HG03097 (cell line): ENCODE data around the gene TMEM221.

Experiments used
- ATAC-seq: cut with Tn5 transposase; IDR thresholded peaks from one replicate; pipeline ENCODE4 v1.9.1; 2021; ENCODE audit not compliant: unreplicated experiment, low FRiP score

The TMEM221 gene

DNA sequence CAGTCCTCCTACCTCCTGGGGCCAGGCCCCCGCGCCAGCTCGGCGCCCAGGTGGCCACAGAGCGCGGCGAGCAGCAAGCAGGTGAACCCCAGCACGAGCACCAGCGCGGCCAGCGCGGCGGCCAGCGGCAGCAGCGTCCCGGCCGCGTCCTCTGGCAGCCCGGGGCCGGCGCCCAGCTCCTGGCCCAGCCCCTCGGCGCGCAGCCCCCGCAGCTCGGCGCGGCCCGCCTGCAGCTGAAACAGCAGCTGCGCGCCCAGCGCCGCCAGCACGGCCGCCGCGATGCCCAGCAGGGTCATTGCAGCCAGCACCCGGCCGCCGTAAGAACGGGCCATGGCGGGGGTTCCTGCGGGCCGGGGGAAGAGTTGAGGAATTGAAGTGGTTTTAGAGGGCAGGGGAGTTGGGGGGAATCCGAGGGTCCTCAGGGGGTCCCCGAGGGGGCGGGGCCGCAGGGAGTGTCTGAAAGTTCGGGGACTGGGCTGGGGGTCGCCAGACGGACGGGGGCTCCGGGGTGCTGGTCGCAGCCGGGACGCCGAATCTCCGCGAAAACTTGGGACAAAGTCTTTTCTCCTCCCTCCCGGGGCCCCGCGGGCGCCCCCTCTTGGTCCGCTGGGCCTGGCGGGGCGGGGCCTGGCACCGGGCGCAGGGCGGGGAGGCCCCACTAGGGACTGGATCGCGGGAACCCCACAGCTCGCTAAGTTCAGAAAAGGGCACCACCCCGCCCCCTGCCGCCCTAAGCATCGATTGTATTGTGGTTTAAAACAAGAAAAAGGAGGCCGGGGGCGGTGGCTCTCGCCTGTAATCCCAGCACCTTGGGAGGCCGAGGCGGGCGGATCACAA is at the start of gene TMEM221:
TMEM221 (minus strand) TSS at position 538 of the 837 bp plus-strand sequence; CDS start at position 332, 206 bp downstream.
- ATAC-seq: no peak

DNA sequence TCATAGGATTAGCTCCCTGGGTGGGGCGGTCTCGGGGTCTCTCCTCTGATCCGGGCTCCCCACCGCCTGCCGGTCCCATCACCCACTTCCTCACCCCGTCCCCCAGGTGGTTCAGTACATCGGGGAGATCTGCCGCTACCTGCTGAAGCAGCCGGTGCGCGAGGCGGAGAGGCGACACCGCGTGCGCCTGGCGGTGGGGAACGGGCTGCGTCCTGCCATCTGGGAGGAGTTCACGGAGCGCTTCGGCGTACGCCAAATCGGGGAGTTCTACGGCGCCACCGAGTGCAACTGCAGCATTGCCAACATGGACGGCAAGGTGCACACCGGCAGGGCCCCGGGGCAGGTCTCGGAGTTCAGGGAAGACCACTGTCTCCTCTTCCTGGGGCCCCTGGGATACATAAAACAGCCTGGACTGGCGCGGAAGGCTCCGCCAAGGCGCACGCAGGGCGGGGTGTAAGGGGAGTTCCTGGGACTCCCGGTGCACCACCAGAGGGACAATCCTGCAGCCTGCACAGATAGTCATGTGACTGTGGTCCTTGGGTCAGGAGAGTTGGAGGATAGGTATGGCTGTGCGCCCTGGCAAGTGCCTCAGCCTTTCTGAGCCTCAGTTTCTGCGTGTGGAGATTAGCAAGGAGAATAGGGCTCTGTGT is 48.8 kb upstream of the TMEM221 start:
- ATAC-seq: no peak

DNA sequence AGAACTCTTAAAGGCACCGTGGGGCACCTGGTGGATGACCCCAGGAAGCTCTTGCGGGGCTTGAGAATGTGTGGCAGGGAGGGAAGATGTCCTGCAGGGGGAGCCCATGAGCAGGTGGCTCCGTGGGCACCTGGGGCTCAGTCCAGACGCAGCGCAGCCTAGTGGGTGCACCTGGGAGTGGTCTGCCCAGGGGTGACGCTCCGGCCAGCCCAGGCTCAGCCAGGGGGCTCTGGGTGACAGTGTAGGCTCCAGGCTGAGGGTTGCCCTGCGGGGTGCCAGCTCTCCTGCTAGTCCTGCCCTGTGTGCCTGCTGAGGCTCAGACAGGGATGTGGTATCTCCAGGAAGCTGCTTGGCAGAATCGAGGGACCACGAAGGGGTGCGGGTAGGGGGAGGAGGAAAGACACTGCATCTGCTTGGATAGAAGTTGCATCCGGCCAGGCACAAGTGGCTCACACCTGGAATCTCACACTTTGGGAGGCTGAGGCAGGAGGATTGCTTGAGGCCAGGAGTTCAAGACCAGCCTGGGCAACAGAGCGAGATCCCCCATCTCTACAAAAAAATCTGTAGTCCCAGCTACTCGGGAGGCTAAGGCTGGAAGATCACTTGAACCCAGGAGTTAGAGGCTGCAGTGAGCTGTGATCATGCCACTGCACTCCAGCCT is 48.0 kb upstream of the TMEM221 start:
- ATAC-seq: peak; percentile 79

DNA sequence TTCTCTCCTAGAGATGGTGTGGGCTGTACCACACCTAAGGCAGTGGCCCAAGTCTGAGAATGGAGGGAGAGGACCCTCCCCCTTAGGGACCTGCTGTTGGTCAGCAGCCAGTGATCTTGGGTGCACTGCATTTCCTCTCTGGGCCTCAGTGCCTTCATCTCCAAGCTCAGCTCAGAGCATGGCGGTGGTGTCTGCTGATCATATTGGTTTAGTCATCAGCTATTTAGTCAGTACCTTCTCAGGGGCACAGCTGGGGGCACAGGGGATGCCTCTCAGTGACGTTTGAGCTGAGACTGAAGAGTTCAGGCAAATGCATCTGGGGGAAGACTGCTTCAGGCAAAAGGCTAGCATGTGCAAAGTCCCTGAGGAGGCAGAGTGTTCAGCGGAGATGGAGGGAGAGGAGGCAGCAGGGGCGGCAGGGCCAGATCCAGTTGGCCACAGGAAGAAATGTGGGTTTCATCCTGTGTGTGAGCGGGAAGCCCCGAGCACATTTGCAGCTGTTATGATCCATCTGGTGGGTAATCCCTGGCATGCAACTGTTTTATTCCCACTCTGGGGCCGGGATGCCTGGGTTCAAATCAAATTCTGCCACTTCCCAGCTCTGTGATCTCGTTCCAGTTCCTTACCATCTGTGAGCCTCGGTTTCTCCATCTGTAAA is 47.3 kb upstream of the TMEM221 start:
- ATAC-seq: no peak

DNA sequence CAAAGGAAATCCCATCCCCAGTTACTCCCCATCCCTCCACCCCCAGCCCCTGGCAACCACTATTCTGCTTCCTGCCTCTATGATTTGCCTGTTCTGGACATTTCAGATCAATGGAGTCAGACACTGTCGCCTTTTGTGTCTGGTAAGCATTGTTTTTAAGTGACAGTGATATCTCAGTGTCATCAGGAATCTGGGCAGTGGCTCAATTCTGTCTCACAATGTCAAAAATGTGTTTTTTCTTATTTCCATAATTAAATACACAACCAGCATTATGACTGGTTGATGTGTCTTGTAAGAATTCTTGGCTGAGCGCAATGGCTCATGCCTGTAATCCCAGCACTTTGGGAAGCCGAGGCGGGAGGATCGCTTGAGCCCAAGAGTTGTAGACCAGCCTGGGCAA is 42.8 kb upstream of the TMEM221 start:
- no peak for ATAC-seq

DNA sequence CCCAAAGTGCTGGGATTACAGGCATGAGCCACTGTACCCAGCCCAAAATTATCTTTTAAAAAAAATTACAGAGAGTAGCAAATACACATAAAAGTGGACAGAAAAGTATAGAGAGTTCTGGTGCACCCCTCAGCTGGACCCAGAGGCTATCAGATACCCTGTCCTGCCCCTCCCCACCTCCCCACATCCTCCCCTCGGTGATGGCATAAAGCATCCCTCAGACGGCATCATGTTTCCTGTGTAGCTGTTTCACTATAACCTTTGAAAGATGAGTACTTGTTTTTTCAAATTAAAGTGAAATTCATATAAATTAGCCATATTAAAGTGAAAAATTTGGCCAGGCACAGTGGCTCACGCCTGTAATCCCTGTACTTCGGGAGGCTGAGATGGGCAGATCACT is 41.9 kb upstream of the TMEM221 start:
- no peak for ATAC-seq

DNA sequence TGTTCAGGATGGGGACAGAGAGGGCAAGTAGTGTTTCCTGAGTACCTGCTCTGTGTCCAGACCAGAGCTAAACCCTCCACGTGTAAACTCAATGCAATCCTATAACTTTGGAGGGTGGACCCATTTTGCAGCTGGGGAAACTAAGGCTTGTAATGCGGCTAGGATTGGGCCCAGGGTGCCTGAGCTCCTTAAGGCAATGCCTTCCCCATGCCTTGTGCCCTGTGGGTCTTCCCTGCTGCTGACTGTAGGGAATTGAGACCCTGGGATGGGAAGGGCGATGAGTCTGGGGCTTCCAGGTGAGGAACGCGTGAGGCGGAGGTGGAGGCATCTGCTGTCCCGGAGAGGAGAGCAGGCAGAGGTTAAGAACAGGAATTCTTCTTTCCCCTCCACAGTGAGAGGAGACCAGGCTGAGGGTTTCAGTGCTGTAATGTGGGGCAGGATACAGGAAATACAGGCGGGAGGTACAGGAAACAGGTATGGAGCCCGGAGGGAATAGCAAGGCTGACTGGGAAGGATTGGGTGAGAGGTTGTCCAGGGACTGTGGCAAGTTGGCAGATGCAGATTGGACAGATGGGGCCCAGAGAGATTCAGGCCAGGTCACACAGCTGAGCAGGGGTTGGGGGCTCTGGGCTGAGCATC is 41.0 kb upstream of the TMEM221 start:
- no peak for ATAC-seq

DNA sequence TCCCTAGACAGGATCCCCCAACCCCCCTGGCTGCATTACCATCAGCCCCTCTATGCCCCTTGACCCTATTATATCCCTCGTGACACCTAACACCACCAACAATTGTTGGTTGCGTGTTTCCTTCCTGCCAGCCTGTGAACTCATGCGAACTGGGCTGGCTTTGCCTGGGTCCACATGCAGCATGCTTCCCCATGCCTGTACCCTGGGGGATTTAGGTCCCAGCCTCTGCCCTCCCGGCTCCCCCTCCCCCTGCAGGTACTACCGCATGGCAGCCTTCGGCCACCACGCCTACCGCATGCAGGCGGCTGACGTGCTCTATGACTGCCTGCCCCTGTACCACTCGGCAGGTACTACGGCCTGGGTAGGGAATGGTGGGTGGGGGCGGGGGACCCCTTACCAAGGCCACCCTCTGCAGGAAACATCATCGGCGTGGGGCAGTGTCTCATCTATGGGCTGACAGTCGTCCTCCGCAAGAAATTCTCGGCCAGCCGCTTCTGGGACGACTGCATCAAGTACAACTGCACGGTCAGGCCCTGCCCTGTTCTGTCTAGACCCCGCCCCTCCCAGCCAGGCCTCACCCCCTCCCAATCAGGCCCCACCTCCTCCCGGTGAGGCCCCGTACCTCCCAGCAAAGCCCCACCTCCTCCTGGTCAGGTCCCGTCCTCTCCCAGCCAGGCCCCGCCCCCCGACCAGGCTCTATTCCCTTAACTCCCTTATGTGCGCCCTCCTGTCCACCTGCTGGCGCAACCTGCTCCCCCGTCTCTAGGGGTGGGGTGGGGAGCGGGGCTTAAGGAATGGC is 40.3 kb upstream of the TMEM221 start:
- no peak for ATAC-seq

DNA sequence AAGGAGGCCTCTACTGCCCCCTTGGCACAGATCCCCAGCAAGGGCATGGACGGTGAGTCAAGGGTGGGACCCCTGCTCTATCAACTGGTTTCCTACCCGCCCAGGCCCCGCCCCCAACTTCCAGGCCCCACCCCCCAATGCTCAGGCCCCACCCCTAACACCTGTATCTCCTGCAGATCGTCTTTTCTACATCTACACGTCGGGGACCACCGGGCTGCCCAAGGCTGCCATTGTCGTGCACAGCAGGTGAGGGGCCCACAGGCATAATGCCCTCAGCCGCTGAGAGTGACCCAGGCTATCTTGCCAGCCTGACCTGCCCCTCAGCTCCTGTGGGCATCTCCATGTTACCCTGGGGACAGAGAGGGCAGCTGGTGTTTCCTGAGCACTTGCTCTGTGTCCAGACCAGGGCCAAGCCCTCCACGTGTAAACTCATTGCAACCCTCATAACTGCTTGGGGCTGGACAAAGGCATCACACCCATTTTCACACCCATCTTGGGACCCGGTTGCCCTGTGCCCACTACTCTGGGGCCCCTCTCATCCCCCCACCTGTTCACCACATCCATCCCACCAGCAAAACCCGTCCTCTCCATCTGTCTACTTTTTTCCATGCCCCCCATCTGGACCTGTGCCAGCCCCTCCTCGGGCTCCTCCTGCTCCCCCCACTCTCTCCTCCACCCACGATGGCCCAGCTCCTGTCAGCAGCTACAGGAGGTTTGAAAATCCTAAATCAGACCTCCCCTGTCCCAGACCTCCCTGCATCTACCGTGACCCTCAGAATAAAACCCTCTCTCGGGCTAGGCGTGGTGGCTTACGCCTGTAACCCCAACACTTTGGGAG is 39.0 kb upstream of the TMEM221 start:
- ATAC-seq: no peak

DNA sequence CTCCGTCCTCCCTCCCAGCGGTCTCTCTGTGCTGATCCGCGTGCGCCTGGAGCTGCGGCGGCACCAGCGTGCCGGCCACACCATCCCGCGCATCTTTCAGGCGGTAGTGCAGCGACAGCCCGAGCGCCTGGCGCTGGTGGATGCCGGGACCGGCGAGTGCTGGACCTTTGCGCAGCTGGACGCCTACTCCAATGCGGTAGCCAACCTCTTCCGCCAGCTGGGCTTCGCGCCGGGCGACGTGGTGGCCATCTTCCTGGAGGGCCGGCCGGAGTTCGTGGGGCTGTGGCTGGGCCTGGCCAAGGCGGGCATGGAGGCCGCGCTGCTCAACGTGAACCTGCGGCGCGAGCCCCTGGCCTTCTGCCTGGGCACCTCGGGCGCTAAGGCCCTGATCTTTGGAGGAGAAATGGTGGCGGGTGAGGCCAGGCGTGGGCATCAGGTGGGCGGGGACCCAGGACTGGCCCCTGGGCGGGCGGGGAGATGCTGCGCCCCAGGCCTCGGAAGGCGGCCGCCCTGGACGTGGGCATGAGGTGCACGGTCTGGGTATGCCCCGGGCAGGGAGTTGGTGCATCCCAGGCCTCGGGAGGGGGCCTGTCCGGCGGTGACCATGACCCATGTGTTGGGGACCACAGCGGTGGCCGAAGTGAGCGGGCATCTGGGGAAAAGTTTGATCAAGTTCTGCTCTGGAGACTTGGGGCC is 38.2 kb upstream of the TMEM221 start:
- ATAC-seq: no peak

DNA sequence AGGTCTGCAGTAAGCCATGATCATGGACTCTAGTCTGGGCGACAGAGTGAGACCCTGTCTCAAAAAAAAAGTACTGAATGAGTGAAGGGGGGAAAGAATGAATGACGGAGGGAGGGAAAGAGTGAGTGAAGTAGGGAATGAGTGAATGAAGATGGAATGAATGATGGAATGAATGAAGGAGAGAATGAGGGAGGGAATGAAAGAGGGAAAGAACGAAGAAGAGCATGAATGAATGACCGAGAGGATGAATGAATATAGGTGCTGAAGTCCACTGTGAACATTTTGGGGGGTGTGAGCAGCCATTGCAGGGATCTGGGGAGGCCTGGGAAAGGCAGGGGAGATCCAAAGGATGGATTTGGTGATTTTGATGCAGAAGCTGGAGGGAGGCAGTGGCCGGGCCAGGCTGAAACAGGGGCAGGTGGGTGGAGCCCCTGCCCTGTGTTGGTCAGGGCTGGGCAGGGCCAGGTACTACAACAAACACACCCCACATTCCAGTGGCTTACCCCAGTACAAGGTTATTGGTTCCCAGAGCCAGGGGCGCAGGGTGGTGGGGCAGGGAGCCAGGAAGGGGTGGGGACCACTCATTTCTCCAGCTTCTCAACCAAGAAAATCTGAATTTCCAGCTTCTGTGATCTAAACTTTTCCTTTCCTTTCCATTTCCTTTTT is 36.2 kb upstream of the TMEM221 start:
- no peak for ATAC-seq

DNA sequence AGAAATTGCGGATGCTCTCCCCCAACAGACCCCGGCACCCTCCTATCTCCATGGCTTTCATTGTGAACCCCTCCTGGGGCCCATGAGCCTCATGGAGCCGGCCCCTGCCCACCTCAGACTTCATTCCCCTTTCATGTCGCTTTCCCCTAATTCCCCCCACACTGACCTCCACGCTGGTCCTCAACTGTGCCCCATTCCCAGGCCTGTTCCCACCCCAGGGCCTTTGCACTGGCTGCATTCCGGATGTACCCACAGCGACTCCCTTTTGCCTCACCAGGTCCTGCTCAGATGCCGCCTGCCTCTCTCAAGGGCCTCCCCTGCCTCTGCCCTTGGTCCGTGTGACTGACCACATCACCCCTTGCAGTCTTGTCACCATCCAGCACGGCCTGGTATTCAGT is 35.1 kb upstream of the TMEM221 start:
- ATAC-seq: no peak

DNA sequence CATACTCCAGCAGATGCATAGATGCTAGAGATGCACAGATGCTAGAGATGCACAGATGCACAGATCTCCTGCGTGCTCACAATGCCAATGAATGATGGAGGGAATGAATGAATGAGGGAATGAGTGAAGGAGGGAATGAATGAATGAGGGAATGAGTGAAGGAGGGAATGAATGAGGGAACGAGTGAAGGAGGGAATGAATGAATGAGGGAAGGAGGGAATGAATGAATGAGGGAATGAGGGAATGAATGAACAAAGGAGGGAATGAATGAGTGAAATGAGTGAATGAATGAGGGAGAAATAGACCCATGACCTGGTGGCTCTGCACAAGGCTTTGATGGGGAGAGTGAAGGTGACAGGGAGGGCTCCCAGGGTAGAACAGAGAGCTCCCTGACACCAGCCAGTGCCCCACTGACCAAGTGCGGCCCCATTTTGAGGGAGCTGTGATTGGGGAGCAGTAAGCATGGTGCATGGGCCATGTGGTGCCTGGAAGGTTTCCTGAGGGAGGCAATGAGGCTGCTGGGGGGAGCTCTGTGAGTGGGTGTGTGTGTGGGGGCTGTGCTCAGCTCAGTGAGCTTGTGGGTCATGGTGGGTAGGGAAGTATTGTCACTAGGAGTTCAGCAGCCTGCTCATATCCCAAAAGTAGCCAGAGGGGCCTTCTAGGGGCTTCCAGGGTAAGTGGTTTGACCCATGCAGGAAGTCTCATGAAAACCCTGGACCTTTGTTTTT is 34.6 kb upstream of the TMEM221 start:
- ATAC-seq: no peak

DNA sequence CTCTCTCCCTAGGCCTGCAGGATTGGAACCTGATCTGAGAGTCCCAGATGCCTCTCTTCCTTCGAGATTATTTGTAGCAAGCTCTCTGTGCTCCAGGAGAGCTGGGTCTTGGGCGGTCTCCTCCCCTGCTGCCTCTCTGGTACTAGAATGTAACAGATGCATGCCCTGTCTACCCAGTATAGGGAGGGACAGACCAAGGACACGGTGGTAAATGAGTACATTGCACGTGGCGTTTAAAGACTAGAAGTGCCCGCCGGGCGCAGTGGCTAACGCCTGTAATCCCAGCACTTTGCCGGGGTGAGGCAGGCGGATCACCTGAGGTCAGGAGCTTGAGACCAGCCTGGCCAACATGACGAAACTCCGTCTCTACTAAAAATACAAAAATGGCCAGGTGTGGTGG is 33.5 kb upstream of the TMEM221 start:
- ATAC-seq: no peak

DNA sequence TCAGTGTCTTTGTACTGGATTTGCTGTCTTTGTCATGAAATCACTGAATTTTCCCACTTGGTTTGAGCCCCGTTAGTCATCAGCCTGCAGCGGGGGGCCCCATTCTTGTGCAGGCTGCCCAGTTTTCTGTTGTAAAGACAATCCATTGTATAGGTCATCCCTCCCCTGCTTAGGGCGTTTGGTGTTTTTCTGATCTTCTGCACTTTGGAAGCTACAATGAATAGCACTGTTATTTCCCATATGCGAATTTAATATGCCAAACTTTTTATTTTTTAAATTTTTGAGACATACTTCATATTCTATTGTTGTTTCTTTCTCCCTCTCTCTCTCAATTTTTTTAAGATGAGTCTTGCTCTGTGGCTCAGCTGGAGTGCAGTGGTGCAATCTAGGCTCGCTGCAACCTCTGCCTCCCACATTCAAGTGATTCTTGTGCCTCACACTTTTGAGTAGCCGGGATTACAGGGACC is 30.9 kb upstream of the TMEM221 start:
- no peak for ATAC-seq

DNA sequence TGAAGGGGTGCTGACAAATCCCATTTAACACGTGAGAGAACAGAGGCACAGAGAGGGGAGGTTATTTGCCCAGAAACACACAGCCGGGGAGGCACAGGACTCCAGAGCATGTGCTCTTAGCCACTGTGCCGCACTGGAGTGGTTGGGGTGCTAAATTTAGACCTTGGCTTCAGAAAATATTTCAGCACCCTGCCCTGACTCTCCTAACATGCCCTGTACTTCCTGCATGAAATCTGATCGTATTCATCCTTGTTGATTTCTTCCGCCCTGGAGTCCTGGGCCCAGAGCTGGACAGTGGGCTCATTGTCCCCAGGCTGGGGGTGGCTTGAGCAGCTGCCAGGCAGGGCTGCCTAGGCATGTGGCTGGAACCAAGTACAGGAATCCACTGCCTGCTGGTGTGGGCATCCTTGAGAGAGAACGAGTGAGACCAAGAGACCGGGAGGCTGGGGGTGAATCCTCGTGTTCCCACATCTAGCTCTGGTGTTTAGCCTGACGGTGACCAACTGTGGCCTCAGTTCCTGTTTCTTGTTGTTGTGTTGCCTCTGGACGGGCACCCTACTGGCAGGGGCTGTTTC is 27.2 kb upstream of the TMEM221 start:
- no peak for ATAC-seq
